ENCODE results near the gene C1orf167. TPM values are rescaled to one million over a fixed set of nuclear protein-coding genes. Genes with fewer than 3 reads are reported as not detected.

Gene C1orf167
- polyA plus RNA-seq, 1 experiment = 0.11 TPM

- DNase-seq (ENCODE audit: low read depth, low spot score) = no peak
- Histone ChIP-seq H3K4me3 (ENCODE audit: low read depth, low read length) (no peak overlapping the region), H3K27me3 (ENCODE audit: control insufficient read depth, insufficient read depth, low read length) (peaks cover 21% of the 10 kb centered on the region), H3K9me3 (ENCODE audit: control insufficient read depth, insufficient read depth, low read length) (no peaks in the 10 kb centered on the region; the same call in 1 of the 2 replicates), H3K27ac (ENCODE audit: low read depth, low read length) (no peak overlapping the region)
- ChIA-PET POLR2A (no interaction called here), CTCF (no interaction called here)
- TF ChIP-seq, protein P1, sequence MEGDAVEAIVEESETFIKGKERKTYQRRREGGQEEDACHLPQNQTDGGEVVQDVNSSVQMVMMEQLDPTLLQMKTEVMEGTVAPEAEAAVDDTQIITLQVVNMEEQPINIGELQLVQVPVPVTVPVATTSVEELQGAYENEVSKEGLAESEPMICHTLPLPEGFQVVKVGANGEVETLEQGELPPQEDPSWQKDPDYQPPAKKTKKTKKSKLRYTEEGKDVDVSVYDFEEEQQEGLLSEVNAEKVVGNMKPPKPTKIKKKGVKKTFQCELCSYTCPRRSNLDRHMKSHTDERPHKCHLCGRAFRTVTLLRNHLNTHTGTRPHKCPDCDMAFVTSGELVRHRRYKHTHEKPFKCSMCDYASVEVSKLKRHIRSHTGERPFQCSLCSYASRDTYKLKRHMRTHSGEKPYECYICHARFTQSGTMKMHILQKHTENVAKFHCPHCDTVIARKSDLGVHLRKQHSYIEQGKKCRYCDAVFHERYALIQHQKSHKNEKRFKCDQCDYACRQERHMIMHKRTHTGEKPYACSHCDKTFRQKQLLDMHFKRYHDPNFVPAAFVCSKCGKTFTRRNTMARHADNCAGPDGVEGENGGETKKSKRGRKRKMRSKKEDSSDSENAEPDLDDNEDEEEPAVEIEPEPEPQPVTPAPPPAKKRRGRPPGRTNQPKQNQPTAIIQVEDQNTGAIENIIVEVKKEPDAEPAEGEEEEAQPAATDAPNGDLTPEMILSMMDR (IDR thresholded peaks at IDR 0.05; ENCODE audit: low read depth, low read length) = no peak
Observed at GRCh38 chr1:11759791-11760190, 2.2 kb upstream of the C1orf167 start.

DNA sequence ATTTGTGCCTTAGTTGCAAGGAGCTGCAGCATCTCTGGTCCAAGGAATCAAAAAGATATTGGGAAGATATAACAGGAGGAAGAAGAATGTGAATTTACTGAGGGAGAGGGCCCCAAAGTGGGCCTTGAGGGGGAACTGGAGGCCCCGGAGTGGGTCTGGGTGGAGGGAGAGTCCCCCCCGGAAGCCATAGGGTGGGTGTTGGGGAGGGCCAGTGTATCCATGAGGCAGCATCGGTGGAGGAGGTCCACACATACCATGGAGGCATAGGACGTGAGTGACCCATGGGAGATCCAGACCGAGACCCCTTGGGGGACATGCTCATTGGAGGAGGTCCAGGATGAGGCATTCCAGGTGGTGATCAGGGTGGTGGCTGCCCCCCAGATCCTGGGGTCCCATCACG is 708 bp upstream of the C1orf167 start:
- no peaks in the 10 kb centered on the region; the same call in 1 of the 2 replicates for H3K9me3 ChIP-seq (ENCODE audit: control insufficient read depth, insufficient read depth, low read length)
- TF ChIP-seq, protein P1 (IDR thresholded peaks at IDR 0.05; ENCODE audit: low read depth, low read length) = no peak
- DNase-seq (ENCODE audit: low read depth, low spot score) = no peak
- H3K27me3 ChIP-seq (ENCODE audit: control insufficient read depth, insufficient read depth, low read length) = peaks cover 30% of the 10 kb centered on the region
- POLR2A ChIA-PET = no interaction called here
- CTCF ChIA-PET = interaction anchor here (0.7 kb wide), 1 partner anchor 885 kb away, joined by 4 read pairs; no protein-coding TSS in a partner anchor
- H3K27ac ChIP-seq (ENCODE audit: low read depth, low read length) = no peak overlapping the region
- H3K4me3 ChIP-seq (ENCODE audit: low read depth, low read length) = no peak overlapping the region

- Histone ChIP-seq H3K4me3 (ENCODE audit: low read depth, low read length) (no peak overlapping the region), H3K27me3 (ENCODE audit: control insufficient read depth, insufficient read depth, low read length) (peaks cover 36% of the 10 kb centered on the region), H3K27ac (ENCODE audit: low read depth, low read length) (no peak overlapping the region), H3K9me3 (ENCODE audit: control insufficient read depth, insufficient read depth, low read length) (no peaks in the 10 kb centered on the region; the same call in 1 of the 2 replicates)
- ChIA-PET CTCF (interaction anchor here (1.6 kb wide), 1 partner anchor 21 kb away, joined by 6 read pairs; no protein-coding TSS in a partner anchor), POLR2A (no interaction called here)
- TF ChIP-seq, protein P1 (IDR thresholded peaks at IDR 0.05; ENCODE audit: low read depth, low read length) = no peak
- DNase-seq (ENCODE audit: low read depth, low spot score) = no peak
Observed at GRCh38 chr1:11764115-11764514, 2.1 kb downstream of the C1orf167 start.

DNA sequence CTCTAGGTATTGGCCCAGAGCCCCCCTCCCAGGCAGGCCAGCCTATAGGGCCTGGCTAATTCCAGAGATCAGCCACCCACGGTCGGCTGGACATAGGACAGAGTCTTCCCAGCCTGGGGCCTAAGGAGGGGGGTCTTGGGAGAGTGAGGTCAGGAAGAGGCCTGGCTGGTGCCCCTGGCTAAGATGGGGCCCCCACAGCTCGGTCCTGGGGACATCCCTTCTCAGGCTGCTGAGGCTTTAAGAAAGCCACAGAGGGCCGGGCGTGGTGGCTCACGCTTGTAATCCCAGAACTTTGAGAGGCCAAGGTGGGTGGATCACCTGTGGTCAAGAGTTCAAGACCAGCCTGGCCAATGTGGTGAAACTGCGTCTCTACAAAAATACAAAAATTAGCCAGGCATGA is 2.5 kb downstream of the C1orf167 start:
- Histone ChIP-seq H3K27me3 (ENCODE audit: control insufficient read depth, insufficient read depth, low read length) (peaks cover 36% of the 10 kb centered on the region), H3K9me3 (ENCODE audit: control insufficient read depth, insufficient read depth, low read length) (no peaks in the 10 kb centered on the region; the same call in 1 of the 2 replicates), H3K27ac (ENCODE audit: low read depth, low read length) (no peak overlapping the region), H3K4me3 (ENCODE audit: low read depth, low read length) (no peak overlapping the region)
- TF ChIP-seq, protein P1 (IDR thresholded peaks at IDR 0.05; ENCODE audit: low read depth, low read length) = no peak
- ChIA-PET CTCF (interaction anchor here (1.6 kb wide), 1 partner anchor 21 kb away, joined by 6 read pairs; no protein-coding TSS in a partner anchor), POLR2A (no interaction called here)
- DNase-seq (ENCODE audit: low read depth, low spot score) = no peak

GRCh38 chr1:11765661-11766428 is 3.9 kb downstream of the C1orf167 start:
- Histone ChIP-seq H3K4me3 (ENCODE audit: low read depth, low read length) (no peak overlapping the region), H3K9me3 (ENCODE audit: control insufficient read depth, insufficient read depth, low read length) (no peaks in the 10 kb centered on the region; the same call in 1 of the 2 replicates), H3K27me3 (ENCODE audit: control insufficient read depth, insufficient read depth, low read length) (peaks cover 32% of the 10 kb centered on the region), H3K27ac (ENCODE audit: low read depth, low read length) (no peak overlapping the region)
- no peak for DNase-seq (ENCODE audit: low read depth, low spot score)
- ChIA-PET CTCF (interaction anchor here (1.1 kb wide), 1 partner anchor 19 kb away, joined by 4 read pairs; no protein-coding TSS in a partner anchor), POLR2A (no interaction called here)
- TF ChIP-seq, protein P1 (IDR thresholded peaks at IDR 0.05; ENCODE audit: low read depth, low read length) = no peak
